GM04503 (cell line): ENCODE measurements around the gene GALE.
A peak's percentile ranks its signal among the peaks of the same experiment; 100 is the strongest.
"Not testable (repeated sequence)": the region's sequence is repeated elsewhere in the genome, so short reads cannot be mapped to it uniquely, and the experiment has no call there.

Experiments
- DNase-seq: peaks from one replicate; pipeline ENCODE4 v3.0.0-alpha.2; 2012; ENCODE audit warnings: low read depth

GALE gene

GRCh38 chr1:23800400-23801337 lies at the start of gene GALE:
Gene GALE, minus strand, starts transcription at chr1:23800754. Its CDS starts 1,747 bp downstream, at chr1:23799007.
- DNase-seq, result peak; percentile 54

DNA sequence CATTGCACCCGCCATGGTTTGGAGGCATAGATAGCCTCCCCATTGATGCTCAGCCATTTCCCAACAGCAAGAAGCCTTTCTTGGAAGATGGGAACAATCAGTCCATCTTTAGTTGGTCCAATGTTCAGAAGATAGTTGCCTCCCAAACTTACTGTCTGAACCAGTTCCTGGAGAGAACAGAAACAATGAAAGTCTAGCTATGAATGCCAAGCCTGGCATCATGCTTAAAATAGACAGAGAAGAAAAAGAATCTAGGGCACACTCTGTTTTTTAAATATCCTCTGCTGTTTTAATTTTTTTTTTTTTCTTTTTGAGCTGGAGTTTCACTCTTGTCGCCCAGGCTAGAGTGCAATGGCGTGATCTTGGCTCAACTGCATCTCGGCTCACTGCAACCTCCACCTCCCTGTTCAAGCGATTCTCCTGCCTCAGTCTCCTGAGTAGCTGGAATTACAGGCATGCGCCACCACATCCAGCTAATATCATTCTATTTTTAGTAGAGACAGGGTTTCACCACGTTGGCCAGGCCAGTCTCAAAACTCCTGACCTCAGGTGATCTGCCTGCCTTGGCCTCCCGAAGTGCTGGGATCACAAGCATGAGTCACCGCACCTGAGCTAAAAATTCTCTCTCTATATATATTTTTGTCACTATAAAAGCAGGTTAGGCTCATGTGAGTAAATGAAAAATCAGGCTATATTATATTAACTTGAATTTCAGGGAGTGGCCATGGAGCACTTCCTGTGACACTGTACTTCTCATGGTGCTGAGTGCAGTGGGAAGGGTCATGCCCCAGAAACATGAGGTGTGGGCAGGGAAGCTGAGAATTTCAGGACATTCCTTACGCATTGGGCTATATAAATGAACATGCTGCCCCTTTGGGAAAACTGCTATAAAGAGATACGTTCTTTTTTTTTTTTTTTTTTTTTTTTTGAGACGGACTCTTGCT lies 48.4 kb upstream of the GALE start:
- DNase-seq, result no peak

DNA sequence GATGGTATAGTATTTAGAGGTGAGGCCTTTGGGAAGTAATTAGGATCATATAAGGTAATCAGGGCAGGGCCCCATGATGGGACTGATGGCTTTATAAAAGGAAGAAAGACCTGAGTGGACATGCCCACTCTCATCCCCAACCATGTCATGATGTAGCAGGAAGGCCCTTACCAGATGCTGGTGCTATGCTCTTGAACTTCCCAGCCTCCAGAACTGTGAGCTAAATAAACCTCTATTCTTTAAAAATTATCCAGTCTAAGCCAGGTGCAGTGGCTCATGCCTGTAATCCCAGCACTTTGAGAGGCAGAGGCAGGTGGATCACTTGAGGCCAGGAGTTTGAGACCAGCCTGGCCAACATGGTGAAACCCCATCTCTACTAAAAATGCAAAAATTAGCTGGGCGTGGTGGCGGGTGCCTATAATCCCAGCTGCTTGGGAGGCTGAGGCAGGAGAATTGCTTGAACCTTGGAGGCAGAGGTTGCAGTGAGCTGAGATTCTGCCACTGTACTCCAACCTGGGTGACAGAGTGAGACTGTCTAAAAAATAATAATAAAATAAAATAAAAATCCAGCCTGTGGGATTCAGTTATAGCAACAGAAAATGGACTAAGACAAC lies 47.0 kb upstream of the GALE start:
- not testable (repeated sequence) for DNase-seq

GRCh38 chr1:23845163-23845562 lies 44.6 kb upstream of the GALE start:
- no peak for DNase-seq

GRCh38 chr1:23843644-23844043 lies 43.1 kb upstream of the GALE start:
- DNase-seq, result no peak

DNA sequence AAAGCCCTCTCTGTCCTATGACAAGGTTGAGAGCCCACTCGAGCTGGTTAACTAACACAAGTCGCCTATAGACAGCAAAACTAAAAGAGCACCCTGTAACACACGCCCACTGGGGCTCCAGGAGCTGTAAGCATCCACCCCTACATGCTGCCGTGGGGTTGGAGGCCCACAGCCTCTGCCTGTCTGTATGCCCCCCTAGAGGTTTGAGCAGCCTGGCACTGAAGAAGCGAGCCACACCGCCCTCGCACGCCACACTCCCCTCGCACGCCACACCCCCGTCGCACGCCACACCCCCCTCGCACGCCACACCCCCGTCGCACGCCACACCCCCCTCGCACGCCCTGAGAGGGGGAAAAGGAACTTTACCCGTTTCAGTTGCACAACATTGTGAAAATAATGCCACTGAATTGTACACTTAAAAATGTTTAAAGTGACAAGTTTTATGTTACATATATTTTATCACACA lies 37.9 kb upstream of the GALE start:
- DNase-seq, result no peak

DNA sequence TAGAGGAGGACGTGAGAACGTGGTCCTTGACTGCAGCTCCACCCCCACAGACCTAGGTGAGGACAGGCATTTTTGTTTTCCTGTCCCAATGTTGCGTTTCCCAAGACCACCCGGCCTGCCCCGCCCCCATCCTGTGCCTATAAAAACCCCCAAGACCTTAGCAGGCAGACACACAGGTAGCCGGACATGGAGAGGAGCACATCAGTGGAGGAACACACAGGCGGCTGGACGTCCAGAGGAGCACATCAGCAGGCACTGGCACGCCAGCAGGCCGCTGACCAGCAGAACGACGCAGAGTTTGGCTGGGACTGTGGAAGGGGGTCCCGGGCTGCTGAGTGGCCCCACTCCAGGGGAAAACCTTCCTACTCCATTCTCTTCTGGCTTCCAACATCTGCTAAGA lies 37.4 kb upstream of the GALE start:
- DNase-seq, result no peak

- no peak for DNase-seq
Measured at GRCh38 chr1:23836037-23836436, 35.5 kb upstream of the GALE start.

- not testable (repeated sequence) for DNase-seq
Measured at GRCh38 chr1:23834156-23834555, 33.6 kb upstream of the GALE start.

DNA sequence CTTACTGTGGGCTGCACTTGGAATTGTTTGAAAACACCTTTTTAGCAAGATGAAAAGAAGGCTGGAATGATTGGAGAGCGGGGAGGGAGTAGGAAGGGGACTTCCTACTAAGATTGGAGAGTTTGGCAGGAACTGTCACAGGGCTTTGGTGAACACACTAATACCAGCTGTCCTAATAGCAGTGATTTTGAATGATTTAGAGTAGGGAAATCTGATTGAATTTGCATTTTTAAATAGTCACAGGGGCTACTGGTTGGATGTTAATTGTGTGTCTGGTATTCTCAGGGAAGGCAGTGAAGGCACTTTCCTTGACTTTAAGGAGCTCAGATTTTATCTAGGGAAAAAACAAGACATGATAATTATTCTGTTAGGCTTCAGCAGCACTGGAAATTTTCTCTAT lies 27.2 kb upstream of the GALE start:
- no peak for DNase-seq

- DNase-seq, result not testable (repeated sequence)
Measured at GRCh38 chr1:23826590-23826989, 26.0 kb upstream of the GALE start.

DNA sequence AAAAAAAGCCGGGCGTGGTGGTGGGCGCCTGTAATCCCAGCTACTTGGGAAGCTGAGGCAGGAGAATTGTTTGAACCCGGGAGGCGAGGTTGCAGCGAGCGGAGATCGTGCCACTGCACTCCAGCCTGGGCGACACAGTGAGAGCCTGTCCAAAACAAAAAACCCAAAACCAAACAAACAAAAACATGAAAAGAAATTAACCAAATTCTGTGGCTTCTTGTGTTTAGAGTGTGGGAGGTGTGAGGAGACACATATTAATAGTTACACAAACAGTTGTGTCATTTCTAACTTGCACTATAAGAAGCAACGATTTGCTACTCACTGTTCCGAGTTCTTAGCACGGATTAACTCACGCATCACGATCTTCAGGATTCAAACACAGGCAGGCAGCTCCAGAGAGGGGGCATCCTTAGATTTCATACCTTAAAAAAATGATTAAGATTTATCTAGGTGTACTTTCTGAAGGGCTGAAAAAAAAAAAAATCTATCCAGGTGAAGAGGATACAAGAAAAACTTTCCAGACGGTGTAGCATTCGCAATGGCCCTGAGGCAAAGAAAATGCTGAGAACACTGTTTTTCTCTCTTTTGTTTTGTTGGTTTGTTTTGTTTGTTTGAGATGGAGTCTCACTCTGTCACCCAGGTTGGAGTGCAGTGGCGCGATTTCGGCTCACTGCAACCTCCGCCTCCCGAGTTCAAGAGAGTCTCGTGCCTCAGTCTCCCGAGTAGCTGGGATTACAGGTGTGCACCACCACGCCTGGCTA lies 25.4 kb upstream of the GALE start:
- no peak for DNase-seq

- DNase-seq, result peak; percentile 43
Measured at GRCh38 chr1:23825076-23825761, 24.7 kb upstream of the GALE start, which contains the start of gene HMGCL. Gene HMGCL, minus strand, starts transcription at chr1:23825429. Its CDS starts 14 bp downstream, at chr1:23825415.

GRCh38 chr1:23824711-23825075 lies 24.1 kb upstream of the GALE start:
- no peak for DNase-seq

- no peak for DNase-seq
Measured at GRCh38 chr1:23823767-23824166, 23.2 kb upstream of the GALE start.

DNA sequence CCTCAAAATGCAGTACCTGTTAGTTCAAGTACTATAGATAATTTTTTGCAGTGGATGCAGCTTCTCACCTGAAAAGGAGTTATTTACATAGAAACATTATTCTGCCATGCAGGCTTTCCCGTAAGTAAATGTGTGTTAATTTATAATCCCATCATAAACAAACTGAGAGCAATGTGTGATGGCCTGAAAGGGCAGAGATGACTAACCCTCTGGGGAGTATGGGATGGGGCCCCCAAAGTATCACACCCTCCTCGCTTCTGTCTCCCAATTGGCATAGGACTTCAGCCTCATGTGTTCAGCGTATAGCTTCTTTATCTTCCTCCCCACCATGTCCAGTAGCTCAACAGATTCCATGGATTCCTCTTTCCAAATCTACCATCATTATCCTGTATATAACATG lies 17.1 kb upstream of the GALE start:
- DNase-seq, result no peak

- no peak for DNase-seq
Measured at GRCh38 chr1:23816906-23817305, 16.4 kb upstream of the GALE start.

DNA sequence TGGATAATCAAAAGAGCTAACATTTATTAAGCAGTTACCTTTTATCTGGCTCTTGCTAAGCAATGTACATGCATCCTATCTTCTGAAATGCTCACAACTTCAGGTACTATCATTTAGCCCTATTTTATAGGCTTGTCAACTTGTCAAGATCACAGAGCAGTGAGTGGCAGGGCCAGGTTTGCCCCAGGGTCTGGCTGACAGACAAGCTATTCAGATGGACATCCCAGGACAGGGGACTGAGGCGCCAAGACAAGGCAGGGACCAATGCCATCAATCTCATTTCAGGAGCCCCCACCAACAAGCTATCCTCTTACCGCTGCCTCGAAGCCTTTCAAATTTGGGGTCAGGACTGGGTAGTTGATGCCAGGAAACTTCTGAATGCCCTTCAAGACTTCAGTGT lies 15.8 kb upstream of the GALE start:
- no peak for DNase-seq

DNA sequence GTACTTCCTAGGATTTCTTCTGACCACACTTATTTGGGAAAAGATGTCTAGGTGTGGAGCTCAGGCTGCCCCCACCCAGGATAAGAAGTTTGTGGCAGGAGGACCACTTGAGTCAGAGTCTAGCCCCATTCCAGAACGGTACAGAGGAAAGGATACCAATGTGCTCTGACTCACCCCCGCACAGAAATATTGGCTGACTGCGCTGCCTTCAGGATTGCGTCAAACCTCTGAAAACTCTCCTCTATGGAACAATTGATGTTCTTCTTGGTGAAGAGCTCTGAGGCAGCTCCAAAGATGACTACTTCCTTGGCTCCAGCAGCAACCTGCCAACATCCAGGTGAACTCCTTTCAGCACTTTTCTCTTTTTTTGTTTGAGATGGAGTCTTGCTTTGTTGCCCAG lies 13.5 kb upstream of the GALE start:
- no peak for DNase-seq

GRCh38 chr1:23810818-23811540 lies 10.4 kb upstream of the GALE start:
- no peak for DNase-seq
